Pulmonary artery endothelial cell (primary cell): ENCODE measurements around the gene SLC12A9. TPM values are rescaled to one million over a fixed set of nuclear protein-coding genes. Genes with fewer than 3 reads are reported as not detected.
A peak's percentile ranks its signal among the peaks of the same experiment; 100 is the strongest.
"Not testable (repeated sequence)": the region's sequence is repeated elsewhere in the genome, so short reads cannot be mapped to it uniquely, and the experiment has no call there.

Experiments
- DNase-seq: peaks from one replicate; pipeline ENCODE4 v3.0.0-alpha.2; 2011; ENCODE audit warnings: low read depth, low spot score
- total RNA-seq: library from RNA; depleted of rRNA; stranded (reverse); fragments of >200 nt; gene quantifications from 2 replicates; pipeline ENCODE4 v1.2.3, GENCODE V29; 2014

Gene SLC12A9
- total RNA-seq, 1 donor from 2014 or later: 30.9 TPM

- no peak for DNase-seq
These were observed 27.3 kb upstream of the SLC12A9 start for GRCh38 chr7:100825215-100825671.

- DNase-seq: no peak
These were observed 26.6 kb upstream of the SLC12A9 start for GRCh38 chr7:100825751-100826513.

GRCh38 chr7:100826514-100827329 is 25.8 kb upstream of the SLC12A9 start:
- DNase-seq: no peak

GRCh38 chr7:100827330-100828226 is 24.9 kb upstream of the SLC12A9 start, which contains the start of gene EPHB4:
Gene EPHB4 (minus strand): TSS chr7:100827523. CDS start chr7:100827030, 493 bp downstream.
- peak; percentile 56 for DNase-seq

GRCh38 chr7:100829150-100829716 is 23.3 kb upstream of the SLC12A9 start:
- peak; percentile 99 for DNase-seq

- DNase-seq: no peak
These were observed 22.1 kb upstream of the SLC12A9 start for GRCh38 chr7:100830396-100830795.

GRCh38 chr7:100832281-100832633 is 20.3 kb upstream of the SLC12A9 start:
- no peak for DNase-seq

- peak; percentile 71 for DNase-seq
These were observed 16.4 kb upstream of the SLC12A9 start for GRCh38 chr7:100835903-100836811.

GRCh38 chr7:100836812-100837098 is 15.8 kb upstream of the SLC12A9 start:
- DNase-seq: no peak

GRCh38 chr7:100837099-100837836 is 15.2 kb upstream of the SLC12A9 start:
- peak; percentile 72 for DNase-seq

- no peak for DNase-seq
These were observed 13.2 kb upstream of the SLC12A9 start for GRCh38 chr7:100839361-100839760.

GRCh38 chr7:100840470-100841100 is 11.9 kb upstream of the SLC12A9 start:
- DNase-seq: no peak

GRCh38 chr7:100847360-100847759 is 5.2 kb upstream of the SLC12A9 start:
- DNase-seq: no peak

- DNase-seq: no peak
These were observed 1.8 kb downstream of the SLC12A9 start for GRCh38 chr7:100854146-100854895.

- DNase-seq: not testable (repeated sequence)
These were observed 2.4 kb downstream of the SLC12A9 start for GRCh38 chr7:100854899-100855298.

GRCh38 chr7:100855515-100855914 is 3.0 kb downstream of the SLC12A9 start:
- no peak for DNase-seq

- DNase-seq: no peak
These were observed 4.4 kb downstream of the SLC12A9 start for GRCh38 chr7:100856871-100857282.

- no peak for DNase-seq
These were observed 7.3 kb downstream of the SLC12A9 start for GRCh38 chr7:100859856-100860255.
